HG03521 (cell line): ENCODE data around the gene ATP2B2.

Source experiments
- ATAC-seq: cut with Tn5 transposase; IDR thresholded peaks from one replicate; pipeline ENCODE4 v1.9.1; 2021; ENCODE audit warnings: mild to moderate bottlenecking, moderate library complexity; ENCODE audit not compliant: unreplicated experiment

Gene ATP2B2

GRCh38 chr3:10350324-10350985 is 154.9 kb downstream of the ATP2B2 start:
- no peak for ATAC-seq

- ATAC-seq, result no peak
Measured at GRCh38 chr3:10349801-10350200, 155.6 kb downstream of the ATP2B2 start.

GRCh38 chr3:10348404-10348721 is 157.0 kb downstream of the ATP2B2 start:
- no peak for ATAC-seq

- ATAC-seq, result no peak
Measured at GRCh38 chr3:10347648-10348403, 157.6 kb downstream of the ATP2B2 start.

- ATAC-seq, result no peak
Measured at GRCh38 chr3:10345911-10346310, 159.5 kb downstream of the ATP2B2 start.

GRCh38 chr3:10344944-10345575 is 160.3 kb downstream of the ATP2B2 start:
- ATAC-seq, result no peak

GRCh38 chr3:10344147-10344943 is 161.0 kb downstream of the ATP2B2 start:
- no peak for ATAC-seq

GRCh38 chr3:10343526-10343925 is 161.9 kb downstream of the ATP2B2 start:
- no peak for ATAC-seq

GRCh38 chr3:10342781-10343180 is 162.6 kb downstream of the ATP2B2 start:
- ATAC-seq, result no peak

- no peak for ATAC-seq
Measured at GRCh38 chr3:10341901-10342398, 163.4 kb downstream of the ATP2B2 start.

- ATAC-seq, result no peak
Measured at GRCh38 chr3:10340476-10340875, 164.9 kb downstream of the ATP2B2 start.

GRCh38 chr3:10340046-10340445 is 165.3 kb downstream of the ATP2B2 start:
- ATAC-seq, result no peak

- ATAC-seq, result no peak
Measured at GRCh38 chr3:10339376-10339955, 165.9 kb downstream of the ATP2B2 start.

- ATAC-seq, result no peak
Measured at GRCh38 chr3:10338591-10339353, 166.6 kb downstream of the ATP2B2 start.

GRCh38 chr3:10338164-10338470 is 167.3 kb downstream of the ATP2B2 start:
- ATAC-seq, result no peak

GRCh38 chr3:10337323-10338163 is 167.8 kb downstream of the ATP2B2 start:
- no peak for ATAC-seq

- no peak for ATAC-seq
Measured at GRCh38 chr3:10336761-10337160, 168.6 kb downstream of the ATP2B2 start.

GRCh38 chr3:10335871-10336622 is 169.3 kb downstream of the ATP2B2 start:
- ATAC-seq, result no peak
